HEK293 (cell line): Measurements from ENCODE around the gene NPAS1.

ENCODE experiments used
- CTCF ChIA-PET: fragments of 350-600 bp; formaldehyde crosslinking; extraction: SDS; loops from one replicate; lab custom pipeline; 2021; ENCODE audit warnings: antibody characterized with exemption; lab: Yijun Ruan, JAX
- POLR2A ChIA-PET: fragments of 300-600 bp; formaldehyde crosslinking; extraction: SDS; loops from one replicate; lab custom pipeline; 2020; ENCODE audit warnings: antibody characterized with exemption, inconsistent platforms; lab: Yijun Ruan, JAX
- H3K27ac ChIP-seq: fragments of 200-500 bp; sonication (Bioruptor generic); 2 replicates; pipeline ENCODE4 v1.5.1; 2014; ENCODE audit warnings: low read depth, low read length, control low read depth, inconsistent platforms; ENCODE audit errors: extremely low read depth
- H3K36me3 ChIP-seq, 2 experiments: fragments of 200-500 bp in 1 of 2; sonication (Bioruptor generic) in 1 of 2; 1 replicate in 1 of 2; 2 replicates in 1 of 2; pipeline ENCODE4 v1.5.1; 2014 to 2017; ENCODE audit warnings: inconsistent platforms in 2 of 2, low read length in 2 of 2; ENCODE audit not compliant: control insufficient read depth in 2 of 2, insufficient read depth in 1 of 2
- H3K4me1 ChIP-seq: fragments of 200-500 bp; sonication (Bioruptor generic); 2 replicates; pipeline ENCODE4 v1.5.1; 2014; ENCODE audit warnings: mild to moderate bottlenecking, low read length, inconsistent platforms; ENCODE audit not compliant: control insufficient read depth, insufficient read depth
- H3K4me3 ChIP-seq: 2 replicates; pipeline ENCODE4 v1.5.1; 2011; ENCODE audit warnings: low read depth, mild to moderate bottlenecking, control low read depth, low read length, moderate library complexity
- H3K9me3 ChIP-seq: fragments of 200-500 bp; sonication (Bioruptor generic); 2 replicates; pipeline ENCODE4 v1.5.1; 2014; ENCODE audit warnings: low read depth, low read length, inconsistent platforms; ENCODE audit not compliant: control insufficient read depth, insufficient read depth
- GLIS2 ChIP-seq: fragments of 450-650 bp; formaldehyde crosslinking; IDR thresholded peaks from 2 replicates; pipeline ENCODE4 v1.5.1; 2016; ENCODE audit warnings: missing biosample characterization, missing genetic modification characterization
- KLF8 ChIP-seq: fragments of 450-650 bp; formaldehyde crosslinking; IDR thresholded peaks from 2 replicates; pipeline ENCODE4 v1.5.1; 2016; ENCODE audit warnings: missing biosample characterization, missing genetic modification characterization
- ZBTB48 ChIP-seq: fragments of 450-650 bp; formaldehyde crosslinking; IDR thresholded peaks from 2 replicates; pipeline ENCODE4 v1.5.1; 2016; ENCODE audit warnings: missing biosample characterization, missing genetic modification characterization
- ZFHX2 ChIP-seq: fragments of 450-650 bp; formaldehyde crosslinking; conservative IDR thresholded peaks from 2 replicates; pipeline ENCODE4 v1.5.1; 2016; ENCODE audit warnings: missing biosample characterization, missing genetic modification characterization
- ZNF16 ChIP-seq: fragments of 450-650 bp; formaldehyde crosslinking; IDR thresholded peaks from 2 replicates; pipeline ENCODE4 v1.5.1; 2016; ENCODE audit warnings: low read depth, missing biosample characterization, missing genetic modification characterization
- ZNF24 ChIP-seq: fragments of 450-650 bp; formaldehyde crosslinking; IDR thresholded peaks from 2 replicates; pipeline ENCODE4 v1.5.1; 2016; ENCODE audit warnings: missing biosample characterization, missing genetic modification characterization
- ZNF266 ChIP-seq: fragments of 450-650 bp; formaldehyde crosslinking; IDR thresholded peaks from 2 replicates; pipeline ENCODE4 v1.5.1; 2016; ENCODE audit warnings: missing biosample characterization, missing genetic modification characterization, low read depth
- ZNF311 ChIP-seq: fragments of 450-650 bp; formaldehyde crosslinking; IDR thresholded peaks from 2 replicates; pipeline ENCODE4 v1.5.1; 2017; ENCODE audit warnings: missing biosample characterization, missing genetic modification characterization, borderline replicate concordance
- ZNF37A ChIP-seq: fragments of 450-650 bp; IDR thresholded peaks from 2 replicates; pipeline ENCODE4 v1.5.1; 2018; ENCODE audit warnings: missing biosample characterization, missing genetic modification characterization
- ZNF561 ChIP-seq: fragments of 450-650 bp; IDR thresholded peaks from 2 replicates; pipeline ENCODE4 v1.5.1; 2018; ENCODE audit warnings: missing biosample characterization, missing genetic modification characterization, borderline replicate concordance
- ZNF629 ChIP-seq: fragments of 450-650 bp; formaldehyde crosslinking; IDR thresholded peaks from 2 replicates; pipeline ENCODE4 v1.5.1; 2017; ENCODE audit warnings: missing biosample characterization, missing genetic modification characterization
- ZNF843 ChIP-seq: fragments of 450-650 bp; formaldehyde crosslinking; IDR thresholded peaks from 2 replicates; pipeline ENCODE4 v1.5.1; 2016; ENCODE audit warnings: missing biosample characterization, missing genetic modification characterization
- TF ChIP-seq, protein P1 (sequence below): fragments of 450-650 bp; formaldehyde crosslinking; IDR thresholded peaks from 2 replicates; pipeline ENCODE4 v1.5.1; 2016; ENCODE audit warnings: missing biosample characterization, missing genetic modification characterization
- TF ChIP-seq, protein P2 (sequence below): fragments of 450-650 bp; formaldehyde crosslinking; IDR thresholded peaks from 2 replicates; pipeline ENCODE4 v1.5.1; 2017; ENCODE audit warnings: missing biosample characterization, missing genetic modification characterization
- TF ChIP-seq, protein P3 (sequence below): fragments of 450-650 bp; formaldehyde crosslinking; IDR thresholded peaks from 2 replicates; pipeline ENCODE4 v1.5.1; 2016; ENCODE audit warnings: missing biosample characterization, missing genetic modification characterization
- TF ChIP-seq, protein P4 (sequence below): fragments of 450-650 bp; formaldehyde crosslinking; IDR thresholded peaks from 2 replicates; pipeline ENCODE4 v1.5.1; 2016; ENCODE audit warnings: missing biosample characterization, missing genetic modification characterization
- TF ChIP-seq, protein P5 (sequence below): fragments of 450-650 bp; formaldehyde crosslinking; IDR thresholded peaks from 2 replicates; pipeline ENCODE4 v1.5.1; 2017; ENCODE audit warnings: missing biosample characterization, missing genetic modification characterization
- TF ChIP-seq, protein P6 (sequence below): fragments of 450-650 bp; formaldehyde crosslinking; IDR thresholded peaks from 2 replicates; pipeline ENCODE4 v1.5.1; 2016; ENCODE audit warnings: missing biosample characterization, missing genetic modification characterization
- TF ChIP-seq, protein P7 (sequence below): fragments of 450-650 bp; formaldehyde crosslinking; IDR thresholded peaks from 2 replicates; pipeline ENCODE4 v1.5.1; 2016; ENCODE audit warnings: missing biosample characterization, missing genetic modification characterization, low read depth
- TF ChIP-seq, protein P8 (sequence below): fragments of 450-650 bp; formaldehyde crosslinking; IDR thresholded peaks from 2 replicates; pipeline ENCODE4 v1.5.1; 2016; ENCODE audit warnings: missing biosample characterization, missing genetic modification characterization
- TF ChIP-seq, protein P9 (sequence below): sonication (generic); formaldehyde crosslinking; IDR thresholded peaks from 2 replicates; pipeline ENCODE4 v1.8.1; 2022; ENCODE audit warnings: mild to moderate bottlenecking, moderate library complexity, missing genetic modification reagents

Gene NPAS1

DNA sequence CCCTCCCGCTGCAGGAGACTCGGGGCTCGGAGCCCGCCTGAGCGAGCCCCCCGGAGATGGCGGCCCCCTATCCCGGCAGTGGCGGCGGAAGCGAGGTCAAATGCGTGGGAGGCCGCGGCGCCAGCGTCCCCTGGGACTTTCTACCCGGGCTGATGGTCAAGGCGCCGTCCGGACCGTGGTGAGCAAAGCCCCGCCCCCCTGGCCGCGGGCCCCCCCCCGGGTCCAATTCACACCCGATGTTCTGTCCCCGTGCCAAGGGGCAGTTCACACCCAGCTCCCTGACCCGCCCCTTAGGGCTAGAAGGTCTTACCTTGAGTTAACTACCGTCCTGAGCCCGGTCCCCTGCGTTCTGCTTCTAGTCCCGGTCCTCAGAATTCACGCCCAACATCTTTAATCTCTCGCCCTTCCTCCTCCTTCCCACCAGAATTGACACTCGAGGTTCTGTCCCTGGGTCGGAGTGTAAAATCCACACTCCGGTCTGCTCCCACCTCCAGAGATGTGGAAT is 1.4 kb downstream of the NPAS1 start:
- no peaks in the 10 kb centered on the region for H3K9me3 ChIP-seq
- ChIA-PET CTCF (interaction anchor here (0.5 to 3.7 kb wide), 2 partner anchors 8 to 134 kb away, joined by 3 to 43 read pairs; no protein-coding TSS in a partner anchor), POLR2A (interaction anchor here (0.8 kb wide), 1 partner anchor 92 kb away, joined by 3 read pairs; the partner anchor contains the start of gene ZC3H4)
- peaks cover 18% of the 10 kb centered on the region for H3K4me1 ChIP-seq
- H3K27ac ChIP-seq: no peak overlapping the region
- peak overlapping the region; percentile 31 for H3K4me3 ChIP-seq
- no peaks in the 10 kb centered on the region for H3K36me3 ChIP-seq
- TF ChIP-seq, protein P1, sequence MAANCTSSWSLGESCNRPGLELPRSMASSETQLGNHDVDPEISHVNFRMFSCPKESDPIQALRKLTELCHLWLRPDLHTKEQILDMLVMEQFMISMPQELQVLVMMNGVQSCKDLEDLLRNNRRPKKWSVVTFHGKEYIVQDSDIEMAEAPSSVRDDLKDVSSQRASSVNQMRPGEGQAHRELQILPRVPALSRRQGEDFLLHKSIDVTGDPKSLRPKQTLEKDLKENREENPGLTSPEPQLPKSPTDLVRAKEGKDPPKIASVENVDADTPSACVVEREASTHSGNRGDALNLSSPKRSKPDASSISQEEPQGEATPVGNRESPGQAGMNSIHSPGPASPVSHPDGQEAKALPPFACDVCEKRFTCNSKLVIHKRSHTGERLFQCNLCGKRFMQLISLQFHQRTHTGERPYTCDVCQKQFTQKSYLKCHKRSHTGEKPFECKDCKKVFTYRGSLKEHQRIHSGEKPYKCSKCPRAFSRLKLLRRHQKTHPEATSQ: no peak
- TF ChIP-seq, protein P2, sequence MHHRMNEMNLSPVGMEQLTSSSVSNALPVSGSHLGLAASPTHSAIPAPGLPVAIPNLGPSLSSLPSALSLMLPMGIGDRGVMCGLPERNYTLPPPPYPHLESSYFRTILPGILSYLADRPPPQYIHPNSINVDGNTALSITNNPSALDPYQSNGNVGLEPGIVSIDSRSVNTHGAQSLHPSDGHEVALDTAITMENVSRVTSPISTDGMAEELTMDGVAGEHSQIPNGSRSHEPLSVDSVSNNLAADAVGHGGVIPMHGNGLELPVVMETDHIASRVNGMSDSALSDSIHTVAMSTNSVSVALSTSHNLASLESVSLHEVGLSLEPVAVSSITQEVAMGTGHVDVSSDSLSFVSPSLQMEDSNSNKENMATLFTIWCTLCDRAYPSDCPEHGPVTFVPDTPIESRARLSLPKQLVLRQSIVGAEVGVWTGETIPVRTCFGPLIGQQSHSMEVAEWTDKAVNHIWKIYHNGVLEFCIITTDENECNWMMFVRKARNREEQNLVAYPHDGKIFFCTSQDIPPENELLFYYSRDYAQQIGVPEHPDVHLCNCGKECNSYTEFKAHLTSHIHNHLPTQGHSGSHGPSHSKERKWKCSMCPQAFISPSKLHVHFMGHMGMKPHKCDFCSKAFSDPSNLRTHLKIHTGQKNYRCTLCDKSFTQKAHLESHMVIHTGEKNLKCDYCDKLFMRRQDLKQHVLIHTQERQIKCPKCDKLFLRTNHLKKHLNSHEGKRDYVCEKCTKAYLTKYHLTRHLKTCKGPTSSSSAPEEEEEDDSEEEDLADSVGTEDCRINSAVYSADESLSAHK (tag by site-specific recombination): no peak
- TF ChIP-seq, protein P3, sequence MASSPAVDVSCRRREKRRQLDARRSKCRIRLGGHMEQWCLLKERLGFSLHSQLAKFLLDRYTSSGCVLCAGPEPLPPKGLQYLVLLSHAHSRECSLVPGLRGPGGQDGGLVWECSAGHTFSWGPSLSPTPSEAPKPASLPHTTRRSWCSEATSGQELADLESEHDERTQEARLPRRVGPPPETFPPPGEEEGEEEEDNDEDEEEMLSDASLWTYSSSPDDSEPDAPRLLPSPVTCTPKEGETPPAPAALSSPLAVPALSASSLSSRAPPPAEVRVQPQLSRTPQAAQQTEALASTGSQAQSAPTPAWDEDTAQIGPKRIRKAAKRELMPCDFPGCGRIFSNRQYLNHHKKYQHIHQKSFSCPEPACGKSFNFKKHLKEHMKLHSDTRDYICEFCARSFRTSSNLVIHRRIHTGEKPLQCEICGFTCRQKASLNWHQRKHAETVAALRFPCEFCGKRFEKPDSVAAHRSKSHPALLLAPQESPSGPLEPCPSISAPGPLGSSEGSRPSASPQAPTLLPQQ (tag by site-specific recombination): no peak
- TF ChIP-seq ZFHX2: peak; percentile 41; the same call in 1 of the 2 replicates
- TF ChIP-seq, protein P4, sequence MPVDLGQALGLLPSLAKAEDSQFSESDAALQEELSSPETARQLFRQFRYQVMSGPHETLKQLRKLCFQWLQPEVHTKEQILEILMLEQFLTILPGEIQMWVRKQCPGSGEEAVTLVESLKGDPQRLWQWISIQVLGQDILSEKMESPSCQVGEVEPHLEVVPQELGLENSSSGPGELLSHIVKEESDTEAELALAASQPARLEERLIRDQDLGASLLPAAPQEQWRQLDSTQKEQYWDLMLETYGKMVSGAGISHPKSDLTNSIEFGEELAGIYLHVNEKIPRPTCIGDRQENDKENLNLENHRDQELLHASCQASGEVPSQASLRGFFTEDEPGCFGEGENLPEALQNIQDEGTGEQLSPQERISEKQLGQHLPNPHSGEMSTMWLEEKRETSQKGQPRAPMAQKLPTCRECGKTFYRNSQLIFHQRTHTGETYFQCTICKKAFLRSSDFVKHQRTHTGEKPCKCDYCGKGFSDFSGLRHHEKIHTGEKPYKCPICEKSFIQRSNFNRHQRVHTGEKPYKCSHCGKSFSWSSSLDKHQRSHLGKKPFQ (tag by site-specific recombination): peak; percentile 100
- TF ChIP-seq ZNF266 (tag by site-specific recombination): no peak
- no peak for TF ChIP-seq ZNF629 (tag by site-specific recombination)
- no peak for TF ChIP-seq ZNF311
- TF ChIP-seq ZNF16: no peak
- TF ChIP-seq, protein P5, sequence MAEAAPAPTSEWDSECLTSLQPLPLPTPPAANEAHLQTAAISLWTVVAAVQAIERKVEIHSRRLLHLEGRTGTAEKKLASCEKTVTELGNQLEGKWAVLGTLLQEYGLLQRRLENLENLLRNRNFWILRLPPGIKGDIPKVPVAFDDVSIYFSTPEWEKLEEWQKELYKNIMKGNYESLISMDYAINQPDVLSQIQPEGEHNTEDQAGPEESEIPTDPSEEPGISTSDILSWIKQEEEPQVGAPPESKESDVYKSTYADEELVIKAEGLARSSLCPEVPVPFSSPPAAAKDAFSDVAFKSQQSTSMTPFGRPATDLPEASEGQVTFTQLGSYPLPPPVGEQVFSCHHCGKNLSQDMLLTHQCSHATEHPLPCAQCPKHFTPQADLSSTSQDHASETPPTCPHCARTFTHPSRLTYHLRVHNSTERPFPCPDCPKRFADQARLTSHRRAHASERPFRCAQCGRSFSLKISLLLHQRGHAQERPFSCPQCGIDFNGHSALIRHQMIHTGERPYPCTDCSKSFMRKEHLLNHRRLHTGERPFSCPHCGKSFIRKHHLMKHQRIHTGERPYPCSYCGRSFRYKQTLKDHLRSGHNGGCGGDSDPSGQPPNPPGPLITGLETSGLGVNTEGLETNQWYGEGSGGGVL (tag by site-specific recombination): 0 out of 2 replicates have a peak, but pooled peaks have one; percentile 9
- TF ChIP-seq, protein P6, sequence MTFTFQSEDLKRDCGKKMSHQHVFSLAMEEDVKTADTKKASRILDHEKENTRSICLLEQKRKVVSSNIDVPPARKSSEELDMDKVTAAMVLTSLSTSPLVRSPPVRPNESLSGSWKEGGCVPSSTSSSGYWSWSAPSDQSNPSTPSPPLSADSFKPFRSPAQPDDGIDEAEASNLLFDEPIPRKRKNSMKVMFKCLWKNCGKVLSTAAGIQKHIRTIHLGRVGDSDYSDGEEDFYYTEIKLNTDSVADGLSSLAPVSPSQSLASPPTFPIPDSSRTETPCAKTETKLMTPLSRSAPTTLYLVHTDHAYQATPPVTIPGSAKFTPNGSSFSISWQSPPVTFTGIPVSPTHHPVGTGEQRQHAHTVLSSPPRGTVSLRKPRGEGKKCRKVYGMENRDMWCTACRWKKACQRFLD: no peak
- TF ChIP-seq, protein P7, sequence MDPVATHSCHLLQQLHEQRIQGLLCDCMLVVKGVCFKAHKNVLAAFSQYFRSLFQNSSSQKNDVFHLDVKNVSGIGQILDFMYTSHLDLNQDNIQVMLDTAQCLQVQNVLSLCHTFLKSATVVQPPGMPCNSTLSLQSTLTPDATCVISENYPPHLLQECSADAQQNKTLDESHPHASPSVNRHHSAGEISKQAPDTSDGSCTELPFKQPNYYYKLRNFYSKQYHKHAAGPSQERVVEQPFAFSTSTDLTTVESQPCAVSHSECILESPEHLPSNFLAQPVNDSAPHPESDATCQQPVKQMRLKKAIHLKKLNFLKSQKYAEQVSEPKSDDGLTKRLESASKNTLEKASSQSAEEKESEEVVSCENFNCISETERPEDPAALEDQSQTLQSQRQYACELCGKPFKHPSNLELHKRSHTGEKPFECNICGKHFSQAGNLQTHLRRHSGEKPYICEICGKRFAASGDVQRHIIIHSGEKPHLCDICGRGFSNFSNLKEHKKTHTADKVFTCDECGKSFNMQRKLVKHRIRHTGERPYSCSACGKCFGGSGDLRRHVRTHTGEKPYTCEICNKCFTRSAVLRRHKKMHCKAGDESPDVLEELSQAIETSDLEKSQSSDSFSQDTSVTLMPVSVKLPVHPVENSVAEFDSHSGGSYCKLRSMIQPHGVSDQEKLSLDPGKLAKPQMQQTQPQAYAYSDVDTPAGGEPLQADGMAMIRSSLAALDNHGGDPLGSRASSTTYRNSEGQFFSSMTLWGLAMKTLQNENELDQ (tag by site-specific recombination): no peak
- TF ChIP-seq ZBTB48 (tag by site-specific recombination): peak; percentile 79
- TF ChIP-seq, protein P8, sequence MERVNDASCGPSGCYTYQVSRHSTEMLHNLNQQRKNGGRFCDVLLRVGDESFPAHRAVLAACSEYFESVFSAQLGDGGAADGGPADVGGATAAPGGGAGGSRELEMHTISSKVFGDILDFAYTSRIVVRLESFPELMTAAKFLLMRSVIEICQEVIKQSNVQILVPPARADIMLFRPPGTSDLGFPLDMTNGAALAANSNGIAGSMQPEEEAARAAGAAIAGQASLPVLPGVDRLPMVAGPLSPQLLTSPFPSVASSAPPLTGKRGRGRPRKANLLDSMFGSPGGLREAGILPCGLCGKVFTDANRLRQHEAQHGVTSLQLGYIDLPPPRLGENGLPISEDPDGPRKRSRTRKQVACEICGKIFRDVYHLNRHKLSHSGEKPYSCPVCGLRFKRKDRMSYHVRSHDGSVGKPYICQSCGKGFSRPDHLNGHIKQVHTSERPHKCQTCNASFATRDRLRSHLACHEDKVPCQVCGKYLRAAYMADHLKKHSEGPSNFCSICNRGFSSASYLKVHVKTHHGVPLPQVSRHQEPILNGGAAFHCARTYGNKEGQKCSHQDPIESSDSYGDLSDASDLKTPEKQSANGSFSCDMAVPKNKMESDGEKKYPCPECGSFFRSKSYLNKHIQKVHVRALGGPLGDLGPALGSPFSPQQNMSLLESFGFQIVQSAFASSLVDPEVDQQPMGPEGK (tag by site-specific recombination): peak; percentile 63; the same call in 1 of the 2 replicates
- peak; percentile 23; the same call in 1 of the 2 replicates for TF ChIP-seq KLF8 (tag by site-specific recombination)
- TF ChIP-seq, protein P9, sequence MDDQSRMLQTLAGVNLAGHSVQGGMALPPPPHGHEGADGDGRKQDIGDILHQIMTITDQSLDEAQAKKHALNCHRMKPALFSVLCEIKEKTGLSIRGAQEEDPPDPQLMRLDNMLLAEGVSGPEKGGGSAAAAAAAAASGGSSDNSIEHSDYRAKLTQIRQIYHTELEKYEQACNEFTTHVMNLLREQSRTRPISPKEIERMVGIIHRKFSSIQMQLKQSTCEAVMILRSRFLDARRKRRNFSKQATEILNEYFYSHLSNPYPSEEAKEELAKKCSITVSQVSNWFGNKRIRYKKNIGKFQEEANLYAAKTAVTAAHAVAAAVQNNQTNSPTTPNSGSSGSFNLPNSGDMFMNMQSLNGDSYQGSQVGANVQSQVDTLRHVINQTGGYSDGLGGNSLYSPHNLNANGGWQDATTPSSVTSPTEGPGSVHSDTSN (CRISPR knock-in tag): no peak
- TF ChIP-seq GLIS2 (tag by site-specific recombination): peak; percentile 64
- TF ChIP-seq ZNF24 (tag by site-specific recombination): 0 out of 2 replicates have a peak, but pooled peaks have one; percentile 27
- no peak for TF ChIP-seq ZNF843
- no peak for TF ChIP-seq ZNF37A (tag by site-specific recombination)
- TF ChIP-seq ZNF561 (tag by site-specific recombination): no peak
